Neural crest cell (in vitro differentiated cells): ENCODE data around the gene RGS19. TPM values are rescaled to one million over a fixed set of nuclear protein-coding genes. Genes with fewer than 3 reads are reported as not detected.

Experiments
- DNase-seq: peaks from one replicate; pipeline ENCODE4 v3.0.0; 2021; ENCODE audit warnings: low read depth, mixed read lengths, low spot score
- H3K27ac Mint-ChIP-seq: one replicate; pipeline ENCODE4 v1.8.0; 2021; ENCODE audit warnings: mild to moderate bottlenecking, mixed read lengths; ENCODE audit not compliant: unreplicated experiment
- H3K27me3 Mint-ChIP-seq: 2 replicates; pipeline ENCODE4 v1.8.0; 2021; ENCODE audit warnings: low read depth, mild to moderate bottlenecking, mixed read lengths
- H3K36me3 Mint-ChIP-seq: 2 replicates; pipeline ENCODE4 v1.8.0; 2021; ENCODE audit warnings: low read depth, mild to moderate bottlenecking, mixed read lengths
- H3K4me1 Mint-ChIP-seq: 2 replicates; pipeline ENCODE4 v1.8.0; 2021; ENCODE audit warnings: mixed read lengths
- H3K4me3 Mint-ChIP-seq: one replicate; pipeline ENCODE4 v1.8.0; 2021; ENCODE audit warnings: mild to moderate bottlenecking, mixed read lengths
- H3K9me3 Mint-ChIP-seq: 2 replicates; pipeline ENCODE4 v1.8.0; 2021; ENCODE audit warnings: mixed read lengths
- CTCF ChIP-seq: fragments of 200-600 bp; sonication (generic); conservative IDR thresholded peaks from 2 replicates; pipeline ENCODE4 v1.5.0; 2021; ENCODE audit warnings: antibody characterized with exemption, mild to moderate bottlenecking
- total RNA-seq: library from RNA; stranded (reverse); gene quantifications from 2 replicates; pipeline ENCODE4 v1.2.1, GENCODE V29; 2021

RGS19 gene
- total RNA-seq, 1 donor from 2014 or later: 11.7 TPM

- Mint-ChIP-seq H3K4me3 (no peak overlapping the region), H3K27ac (no peak overlapping the region), H3K4me1 (peaks cover 26% of the 10 kb centered on the region), H3K36me3 (no peaks in the 10 kb centered on the region), H3K9me3 (no peaks in the 10 kb centered on the region), H3K27me3 (peaks cover 19% of the 10 kb centered on the region)
- TF ChIP-seq CTCF: no peak
- no peak for DNase-seq
These were observed 1.8 kb downstream of the RGS19 start for GRCh38 chr20:64077541-64077875.

GRCh38 chr20:64077094-64077493 is 2.2 kb downstream of the RGS19 start:
- no peaks in the 10 kb centered on the region for H3K9me3 Mint-ChIP-seq
- no peak overlapping the region for H3K27ac Mint-ChIP-seq
- peaks cover 15% of the 10 kb centered on the region for H3K27me3 Mint-ChIP-seq
- no peaks in the 10 kb centered on the region for H3K36me3 Mint-ChIP-seq
- peaks cover 24% of the 10 kb centered on the region for H3K4me1 Mint-ChIP-seq
- no peak for TF ChIP-seq CTCF
- DNase-seq: no peak
- no peak overlapping the region for H3K4me3 Mint-ChIP-seq

- Mint-ChIP-seq H3K27me3 (peaks cover 8% of the 10 kb centered on the region), H3K4me3 (no peak overlapping the region), H3K27ac (no peak overlapping the region), H3K36me3 (no peaks in the 10 kb centered on the region), H3K9me3 (no peaks in the 10 kb centered on the region), H3K4me1 (peaks cover 17% of the 10 kb centered on the region)
- DNase-seq: no peak
- no peak for TF ChIP-seq CTCF
These were observed 3.0 kb downstream of the RGS19 start for GRCh38 chr20:64076061-64076997.

- DNase-seq: no peak
- Mint-ChIP-seq H3K27ac (no peak overlapping the region), H3K36me3 (no peaks in the 10 kb centered on the region)
These were observed 3.8 kb downstream of the RGS19 start for GRCh38 chr20:64075556-64075955.

GRCh38 chr20:64074963-64075362 is 4.4 kb downstream of the RGS19 start:
- no peak overlapping the region for H3K4me3 Mint-ChIP-seq
- no peak for TF ChIP-seq CTCF
- no peaks in the 10 kb centered on the region for H3K36me3 Mint-ChIP-seq
- no peak overlapping the region for H3K27ac Mint-ChIP-seq
- no peak for DNase-seq
- no peaks in the 10 kb centered on the region for H3K9me3 Mint-ChIP-seq
- no peaks in the 10 kb centered on the region for H3K27me3 Mint-ChIP-seq
- peaks cover 6% of the 10 kb centered on the region for H3K4me1 Mint-ChIP-seq

More at GRCh38 chr20:64075556-64075955, 3.8 kb downstream of the RGS19 start:
- Mint-ChIP-seq H3K27me3 (peaks cover 5% of the 10 kb centered on the region), H3K4me1 (peaks cover 11% of the 10 kb centered on the region), H3K9me3 (no peaks in the 10 kb centered on the region), H3K4me3 (no peak overlapping the region)
- TF ChIP-seq CTCF: no peak
